ENCODE data around the gene MAP4K3.

Gene MAP4K3

GRCh38 chr2:39216346-39217191, 220.5 kb downstream of the MAP4K3 start:
- ATAC-seq: no peak
- TF ChIP-seq ISL1 (CRISPR knock-in tag; IDR thresholded peaks at IDR 0.05): no peak

DNA sequence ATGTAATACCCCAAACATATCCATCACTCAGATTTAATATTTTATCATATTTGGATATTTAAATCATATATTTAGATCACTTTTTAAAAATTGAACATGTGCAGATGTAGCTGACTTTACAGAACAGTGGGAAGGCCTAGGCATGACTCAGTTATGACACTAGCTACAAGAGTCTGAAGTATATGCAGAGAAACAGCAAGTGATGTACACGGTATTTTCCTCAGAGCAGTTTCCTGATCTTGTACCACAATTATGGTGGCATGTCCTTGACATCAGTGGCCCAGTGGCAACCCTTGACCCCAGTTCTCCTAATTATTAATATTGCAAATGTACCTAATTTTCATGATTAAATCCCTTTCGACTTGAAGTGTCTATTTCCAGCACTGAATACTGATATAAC, 221.5 kb downstream of the MAP4K3 start:
- no peak for ATAC-seq

DNA sequence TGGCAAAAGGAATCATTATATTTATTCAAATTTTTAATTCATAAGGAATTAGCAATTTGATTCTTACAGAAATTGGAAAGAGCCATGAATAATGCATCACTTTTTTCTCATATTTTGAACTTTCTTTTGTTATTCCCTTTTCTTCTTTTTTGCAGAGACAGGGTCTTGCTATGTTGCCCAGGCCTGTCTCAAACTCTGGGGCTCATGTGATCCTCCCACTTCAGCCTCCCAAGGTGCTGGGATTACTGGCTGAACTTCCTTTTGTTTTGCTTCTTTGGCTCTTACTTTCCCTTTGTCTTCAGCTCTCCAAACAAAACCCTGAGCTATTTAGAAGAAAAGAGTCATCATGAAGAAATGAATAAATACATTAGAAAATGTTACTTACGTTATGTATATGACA, 224.1 kb downstream of the MAP4K3 start:
- no peak for TF ChIP-seq ZNF70 (CRISPR knock-in tag; IDR thresholded peaks at IDR 0.05)
- no peak for TF ChIP-seq POU6F1 (CRISPR knock-in tag; IDR thresholded peaks at IDR 0.05; ENCODE audit: borderline replicate concordance, low read depth)
- no peak for ATAC-seq

More for the DNA sequence above, 221.5 kb downstream of the MAP4K3 start:
- TF ChIP-seq ZFP30 (CRISPR knock-in tag; IDR thresholded peaks at IDR 0.05) (no peak), ZNF70 (CRISPR knock-in tag; IDR thresholded peaks at IDR 0.05) (no peak), PPARA (CRISPR knock-in tag; IDR thresholded peaks at IDR 0.05; ENCODE audit: borderline replicate concordance) (no peak), BACH2 (CRISPR knock-in tag; IDR thresholded peaks at IDR 0.05; ENCODE audit: borderline replicate concordance) (no peak), RARB (CRISPR knock-in tag; IDR thresholded peaks at IDR 0.05) (no peak), ISL1 (CRISPR knock-in tag; IDR thresholded peaks at IDR 0.05) (no peak), ZNF565 (CRISPR knock-in tag; conservative IDR thresholded peaks at IDR 0.05; ENCODE audit: low read depth) (no peak), ZFP3 (CRISPR knock-in tag; IDR thresholded peaks at IDR 0.05) (no peak), ZNF8 (CRISPR knock-in tag; IDR thresholded peaks at IDR 0.05) (no peak), CSDC2 (CRISPR knock-in tag; IDR thresholded peaks at IDR 0.05) (no peak), OSR1 (CRISPR knock-in tag; IDR thresholded peaks at IDR 0.05) (no peak), SNAI2 (CRISPR knock-in tag; IDR thresholded peaks at IDR 0.05) (no peak)
- TF ChIP-seq, protein P1, sequence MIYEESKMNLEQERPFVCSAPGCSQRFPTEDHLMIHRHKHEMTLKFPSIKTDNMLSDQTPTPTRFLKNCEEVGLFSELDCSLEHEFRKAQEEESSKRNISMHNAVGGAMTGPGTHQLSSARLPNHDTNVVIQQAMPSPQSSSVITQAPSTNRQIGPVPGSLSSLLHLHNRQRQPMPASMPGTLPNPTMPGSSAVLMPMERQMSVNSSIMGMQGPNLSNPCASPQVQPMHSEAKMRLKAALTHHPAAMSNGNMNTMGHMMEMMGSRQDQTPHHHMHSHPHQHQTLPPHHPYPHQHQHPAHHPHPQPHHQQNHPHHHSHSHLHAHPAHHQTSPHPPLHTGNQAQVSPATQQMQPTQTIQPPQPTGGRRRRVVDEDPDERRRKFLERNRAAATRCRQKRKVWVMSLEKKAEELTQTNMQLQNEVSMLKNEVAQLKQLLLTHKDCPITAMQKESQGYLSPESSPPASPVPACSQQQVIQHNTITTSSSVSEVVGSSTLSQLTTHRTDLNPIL (CRISPR knock-in tag; IDR thresholded peaks at IDR 0.05; ENCODE audit: low read depth): no peak

GRCh38 chr2:39210846-39211245, 226.2 kb downstream of the MAP4K3 start:
- no peak for ATAC-seq
- TF ChIP-seq ESRRG (CRISPR knock-in tag; IDR thresholded peaks at IDR 0.05) (no peak), ZFP3 (CRISPR knock-in tag; IDR thresholded peaks at IDR 0.05) (no peak), CSDC2 (CRISPR knock-in tag; IDR thresholded peaks at IDR 0.05) (no peak), CSRNP3 (CRISPR knock-in tag; IDR thresholded peaks at IDR 0.05) (no peak), RARB (CRISPR knock-in tag; IDR thresholded peaks at IDR 0.05) (no peak), TSHZ2 (CRISPR knock-in tag; IDR thresholded peaks at IDR 0.05) (no peak), TOX (CRISPR knock-in tag; IDR thresholded peaks at IDR 0.05; ENCODE audit: borderline replicate concordance) (no peak), ZNF565 (CRISPR knock-in tag; conservative IDR thresholded peaks at IDR 0.05; ENCODE audit: low read depth) (no peak), TCF4 (CRISPR knock-in tag; IDR thresholded peaks at IDR 0.05; ENCODE audit: borderline replicate concordance) (no peak), SNAI2 (CRISPR knock-in tag; IDR thresholded peaks at IDR 0.05) (no peak), ARNTL (CRISPR knock-in tag; IDR thresholded peaks at IDR 0.05; ENCODE audit: borderline replicate concordance, low read depth) (no peak), BACH2 (CRISPR knock-in tag; IDR thresholded peaks at IDR 0.05; ENCODE audit: borderline replicate concordance) (no peak), ZFP30 (CRISPR knock-in tag; IDR thresholded peaks at IDR 0.05) (no peak), OSR1 (CRISPR knock-in tag; IDR thresholded peaks at IDR 0.05) (no peak), GLIS3 (CRISPR knock-in tag; IDR thresholded peaks at IDR 0.05) (no peak), ISL1 (CRISPR knock-in tag; IDR thresholded peaks at IDR 0.05) (no peak), POU6F1 (CRISPR knock-in tag; IDR thresholded peaks at IDR 0.05; ENCODE audit: borderline replicate concordance, low read depth) (no peak)
- TF ChIP-seq, protein P1 (CRISPR knock-in tag; IDR thresholded peaks at IDR 0.05; ENCODE audit: low read depth): no peak
- TF ChIP-seq, protein P2, sequence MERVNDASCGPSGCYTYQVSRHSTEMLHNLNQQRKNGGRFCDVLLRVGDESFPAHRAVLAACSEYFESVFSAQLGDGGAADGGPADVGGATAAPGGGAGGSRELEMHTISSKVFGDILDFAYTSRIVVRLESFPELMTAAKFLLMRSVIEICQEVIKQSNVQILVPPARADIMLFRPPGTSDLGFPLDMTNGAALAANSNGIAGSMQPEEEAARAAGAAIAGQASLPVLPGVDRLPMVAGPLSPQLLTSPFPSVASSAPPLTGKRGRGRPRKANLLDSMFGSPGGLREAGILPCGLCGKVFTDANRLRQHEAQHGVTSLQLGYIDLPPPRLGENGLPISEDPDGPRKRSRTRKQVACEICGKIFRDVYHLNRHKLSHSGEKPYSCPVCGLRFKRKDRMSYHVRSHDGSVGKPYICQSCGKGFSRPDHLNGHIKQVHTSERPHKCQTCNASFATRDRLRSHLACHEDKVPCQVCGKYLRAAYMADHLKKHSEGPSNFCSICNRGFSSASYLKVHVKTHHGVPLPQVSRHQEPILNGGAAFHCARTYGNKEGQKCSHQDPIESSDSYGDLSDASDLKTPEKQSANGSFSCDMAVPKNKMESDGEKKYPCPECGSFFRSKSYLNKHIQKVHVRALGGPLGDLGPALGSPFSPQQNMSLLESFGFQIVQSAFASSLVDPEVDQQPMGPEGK (CRISPR knock-in tag; IDR thresholded peaks at IDR 0.05; ENCODE audit: borderline replicate concordance): no peak
